CD14-positive monocyte (primary cell): Measurements from ENCODE around the gene SH2D1A. TPM values are rescaled to one million over a fixed set of nuclear protein-coding genes. Genes with fewer than 3 reads are reported as not detected.

Experiments used
- DNase-seq, 3 donors: peaks; one replicate each; pipeline ENCODE4 v3.0.0-alpha.2; 2011 to 2022
- H2AFZ ChIP-seq: 2 replicates; pipeline ENCODE4 v1.6.0; 2012; ENCODE audit warnings: mild to moderate bottlenecking, low read depth, low read length, inconsistent platforms; ENCODE audit not compliant: insufficient read depth, poor library complexity, severe bottlenecking
- H3K27ac ChIP-seq, 2 donors: 1 replicate in 1 of 2; 2 replicates in 1 of 2; pipeline ENCODE4 v1.5.1; 2012 to 2013; ENCODE audit warnings: low read length in 2 of 2, control low read depth in 1 of 2, inconsistent platforms in 1 of 2, low read depth in 1 of 2, mild to moderate bottlenecking in 1 of 2
- H3K27me3 ChIP-seq, 2 donors: one replicate each; pipeline versions ENCODE4 v1.6.0 to v1.6.1; 2011 to 2013; ENCODE audit warnings: low read length in 2 of 2; ENCODE audit not compliant: control insufficient read depth in 2 of 2, insufficient read depth in 2 of 2
- H3K36me3 ChIP-seq, 2 donors: replicated peaks in 1 of 2; 1 replicate in 1 of 2; 2 replicates in 1 of 2; pipeline versions ENCODE4 v1.5.1 to v1.6.1; 2012 to 2013; ENCODE audit warnings: low read length in 2 of 2, control low read depth in 1 of 2, inconsistent platforms in 1 of 2, mild to moderate bottlenecking in 1 of 2; ENCODE audit not compliant: insufficient read depth in 2 of 2, control insufficient read depth in 1 of 2
- H3K4me1 ChIP-seq, 2 donors: 1 replicate in 1 of 2; 2 replicates in 1 of 2; pipeline versions ENCODE4 v1.5.1 to v1.6.1; 2012 to 2013; ENCODE audit warnings: low read length in 2 of 2, control low read depth in 1 of 2, inconsistent platforms in 1 of 2, mild to moderate bottlenecking in 1 of 2, moderate library complexity in 1 of 2; ENCODE audit not compliant: insufficient read depth in 2 of 2, control insufficient read depth in 1 of 2
- H3K4me2 ChIP-seq: replicated peaks from 2 replicates; pipeline ENCODE3; 2012; ENCODE audit warnings: low read length, moderate library complexity, mild to moderate bottlenecking; ENCODE audit not compliant: poor library complexity, severe bottlenecking; ENCODE audit errors: extremely low read depth
- H3K4me3 ChIP-seq, 3 experiments: fragments of 200-600 bp in 1 of 3; sonication (generic) in 1 of 3; replicated peaks in 1 of 3; 1 replicate in 2 of 3; 2 replicates in 1 of 3; pipeline ENCODE4 v1.5.1; 2011 to 2013; ENCODE audit warnings: low read length in 3 of 3, mild to moderate bottlenecking in 3 of 3, control low read depth in 2 of 3, low read depth in 2 of 3, inconsistent platforms in 1 of 3, moderate library complexity in 1 of 3
- H3K79me2 ChIP-seq: 2 replicates; pipeline ENCODE4 v1.6.0; 2012; ENCODE audit warnings: mild to moderate bottlenecking, control low read depth, inconsistent platforms, low read length, moderate library complexity; ENCODE audit not compliant: insufficient read depth
- H3K9ac ChIP-seq: 2 replicates; pipeline ENCODE4 v1.6.0; 2017; ENCODE audit warnings: low read length, mild to moderate bottlenecking; ENCODE audit not compliant: insufficient read depth, poor library complexity, severe bottlenecking
- H3K9me3 ChIP-seq, 2 donors: replicated peaks in 1 of 2; 1 replicate in 1 of 2; 2 replicates in 1 of 2; pipeline versions ENCODE4 v1.5.1 to v1.6.1; 2012 to 2013; ENCODE audit warnings: low read length in 2 of 2, control low read depth in 1 of 2; ENCODE audit not compliant: control insufficient read depth in 1 of 2, insufficient read depth in 1 of 2
- H4K20me1 ChIP-seq: 2 replicates; pipeline ENCODE4 v1.6.0; 2012; ENCODE audit warnings: mild to moderate bottlenecking, low read length, control low read depth, moderate library complexity; ENCODE audit not compliant: insufficient read depth
- H3K27ac Mint-ChIP-seq, 7 donors: one replicate each; pipeline ENCODE4 v1.8.0; 2020; ENCODE audit warnings: mild to moderate bottlenecking in 7 of 7, mixed read lengths in 7 of 7, moderate library complexity in 6 of 7, inconsistent platforms in 2 of 7
- H3K27me3 Mint-ChIP-seq, 3 donors: one replicate each; pipeline ENCODE4 v1.8.0; 2021 to 2022; ENCODE audit warnings: low read depth in 3 of 3, mild to moderate bottlenecking in 3 of 3, mixed read lengths in 3 of 3, moderate library complexity in 3 of 3, inconsistent platforms in 1 of 3
- H3K36me3 Mint-ChIP-seq, 2 donors: one replicate each; pipeline ENCODE4 v1.8.0; 2020; ENCODE audit warnings: mixed read lengths in 2 of 2, inconsistent platforms in 1 of 2, mild to moderate bottlenecking in 1 of 2
- H3K4me1 Mint-ChIP-seq: one replicate; pipeline ENCODE4 v1.8.0; 2020; ENCODE audit warnings: mild to moderate bottlenecking, mixed read lengths
- H3K4me3 Mint-ChIP-seq, 2 donors: one replicate each; pipeline ENCODE4 v1.8.0; 2020; ENCODE audit warnings: mild to moderate bottlenecking in 2 of 2, mixed read lengths in 2 of 2, moderate library complexity in 1 of 2
- H3K9me3 Mint-ChIP-seq, 7 donors: one replicate each; pipeline ENCODE4 v1.8.0; 2020 to 2022; ENCODE audit warnings: mixed read lengths in 7 of 7, mild to moderate bottlenecking in 6 of 7, moderate library complexity in 6 of 7, inconsistent platforms in 2 of 7
- CTCF ChIP-seq: fragments of 200-600 bp; IDR thresholded peaks from one replicate; pipeline ENCODE4 v1.8.0; 2022; ENCODE audit warnings: antibody characterized with exemption, mild to moderate bottlenecking
- WGBS: methylation state at CpG from one replicate; pipeline ENCODE4 v1.1.5; 2013; ENCODE audit warnings: missing lambda C conversion rate; ENCODE audit not compliant: insufficient coverage; 5-methylcytosine and 5-hydroxymethylcytosine counted together
- intact Hi-C, 2 donors: fragments of 100-400 bp; cut with micrococcal nuclease; formaldehyde crosslinking; loops; one replicate each; pipeline versions ENCODE4 v1.15.0 to v1.15.1; 2023
- polyA plus RNA-seq, 3 donors: library from polyadenylated mRNA; depleted of rRNA in 1 of 3; unstranded in 2 of 3; stranded (reverse) in 1 of 3; fragments of 300-500 nt in 2 of 3; fragments of >200 nt in 1 of 3; fragmentation: Illumina TruSeq in 2 of 3; gene quantifications; 1 replicate in 2 of 3; 2 replicates in 1 of 3; pipeline ENCODE4 v1.2.3, GENCODE V29; 2012 to 2021

SH2D1A gene
- polyA plus RNA-seq, 3 donors: 0.24 TPM; not detected in 2

GRCh38 chrX:124325732-124326131 lies 20.6 kb upstream of the SH2D1A start:
- H3K4me1 Mint-ChIP-seq: no peaks in the 10 kb centered on the region
- H3K27ac Mint-ChIP-seq: no peak overlapping the region
- H3K27me3 Mint-ChIP-seq: no peaks in the 10 kb centered on the region
- H3K9me3 Mint-ChIP-seq: no peaks in the 10 kb centered on the region
- no peaks in the 10 kb centered on the region for H3K36me3 Mint-ChIP-seq
- no peak for TF ChIP-seq CTCF
- Histone ChIP-seq H3K4me1 (no peaks in the 10 kb centered on the region), H3K27me3 (no peaks in the 10 kb centered on the region), H3K36me3 (no peaks in the 10 kb centered on the region), H3K27ac (no peak overlapping the region), H3K9me3 (no peaks in the 10 kb centered on the region), H2AFZ (no peak overlapping the region), H4K20me1 (no peaks in the 10 kb centered on the region), H3K9ac (no peak overlapping the region), H3K4me3 (no peak overlapping the region), H3K4me2 (no peak overlapping the region), H3K79me2 (no peaks in the 10 kb centered on the region)
- intact Hi-C loops: no loop called here
- no peak for DNase-seq
- WGBS: no CpG with 5 or more reads among the region's 1 CpG
- H3K4me3 Mint-ChIP-seq: no peak overlapping the region

- H2AFZ ChIP-seq: no peak overlapping the region
- no peak overlapping the region for H3K27ac ChIP-seq
- H3K27me3 ChIP-seq: no peaks in the 10 kb centered on the region
- WGBS: no CpG with 5 or more reads among the region's 1 CpG
- H3K4me2 ChIP-seq: no peak overlapping the region
- no peaks in the 10 kb centered on the region for H3K4me1 ChIP-seq
- H3K36me3 ChIP-seq: no peaks in the 10 kb centered on the region
- Mint-ChIP-seq H3K27ac (no peak overlapping the region), H3K4me3 (no peak overlapping the region), H3K9me3 (peaks cover 2 to 10% (median 6%) of the 10 kb centered on the region in 7 donors), H3K27me3 (peaks cover 0 to 3% (median 0%) of the 10 kb centered on the region in 3 donors), H3K4me1 (no peaks in the 10 kb centered on the region), H3K36me3 (no peaks in the 10 kb centered on the region)
- no peaks in the 10 kb centered on the region for H4K20me1 ChIP-seq
- no peak for TF ChIP-seq CTCF
- H3K4me3 ChIP-seq: no peak overlapping the region
- DNase-seq: no peak
- no peak overlapping the region for H3K9ac ChIP-seq
- intact Hi-C loops: no loop called here
- peaks cover 0 to 9% of the 10 kb centered on the region in 2 donors for H3K9me3 ChIP-seq
- no peaks in the 10 kb centered on the region for H3K79me2 ChIP-seq
Observed at GRCh38 chrX:124328765-124329164, 17.6 kb upstream of the SH2D1A start.
